ENCODE results near the gene CNGB1. TPM values are rescaled to one million over a fixed set of nuclear protein-coding genes. Genes with fewer than 3 reads are reported as not detected.
"Not testable (repeated sequence)": the region's sequence is repeated elsewhere in the genome, so short reads cannot be mapped to it uniquely, and the experiment has no call there.

CNGB1 gene
- polyA plus RNA-seq, 1 experiment, result not detected

GRCh38 chr16:57898961-57899360 is 72.0 kb downstream of the CNGB1 start:
- no peak for DNase-seq (ENCODE audit: low read depth)
- CTCF ChIA-PET, result interaction anchor here (0.7 to 6.2 kb wide), 21 partner anchors 9 to 238 kb away, joined by 3 to 57 read pairs (median 5); partner anchors contain the start of genes USB1 and ZNF319
- Histone ChIP-seq H3K4me3 (ENCODE audit: low read depth, low read length) (no peak overlapping the region), H3K36me3 (ENCODE audit: control insufficient read depth, insufficient read depth, low read length) (no peaks in the 10 kb centered on the region), H3K27me3 (ENCODE audit: control insufficient read depth, insufficient read depth, low read length) (no peaks in the 10 kb centered on the region)
- POLR2A ChIA-PET, result no interaction called here
- no peak for TF ChIP-seq CTCF (IDR thresholded peaks at IDR 0.05; ENCODE audit: insufficient read depth, low read depth, low read length)

- Histone ChIP-seq H3K36me3 (ENCODE audit: control insufficient read depth, insufficient read depth, low read length) (no peaks in the 10 kb centered on the region), H3K4me3 (ENCODE audit: low read depth, low read length) (no peak overlapping the region), H3K27me3 (ENCODE audit: control insufficient read depth, insufficient read depth, low read length) (no peaks in the 10 kb centered on the region)
- no peak for TF ChIP-seq CTCF (IDR thresholded peaks at IDR 0.05; ENCODE audit: insufficient read depth, low read depth, low read length)
- CTCF ChIA-PET, result interaction anchor here (1.1 to 6.2 kb wide), 12 partner anchors 9 to 590 kb away, joined by 3 to 57 read pairs (median 4); partner anchors contain the start of genes USB1 and ZNF319
- no peak for DNase-seq (ENCODE audit: low read depth)
- POLR2A ChIA-PET, result no interaction called here
These were observed 72.9 kb downstream of the CNGB1 start for GRCh38 chr16:57897996-57898395.

GRCh38 chr16:57897053-57897784 is 73.7 kb downstream of the CNGB1 start:
- Histone ChIP-seq H3K4me3 (ENCODE audit: low read depth, low read length) (no peak overlapping the region), H3K27me3 (ENCODE audit: control insufficient read depth, insufficient read depth, low read length) (no peaks in the 10 kb centered on the region), H3K36me3 (ENCODE audit: control insufficient read depth, insufficient read depth, low read length) (no peaks in the 10 kb centered on the region)
- CTCF ChIA-PET, result interaction anchor here (1.1 to 6.2 kb wide), 6 partner anchors 11 to 590 kb away, joined by 3 to 57 read pairs (median 4); partner anchors contain the start of genes USB1 and ZNF319
- DNase-seq (ENCODE audit: low read depth), result no peak
- no peak for TF ChIP-seq CTCF (IDR thresholded peaks at IDR 0.05; ENCODE audit: insufficient read depth, low read depth, low read length)
- POLR2A ChIA-PET, result no interaction called here

GRCh38 chr16:57895081-57895547 is 75.8 kb downstream of the CNGB1 start:
- H3K36me3 ChIP-seq (ENCODE audit: control insufficient read depth, insufficient read depth, low read length); H3K4me3 ChIP-seq (ENCODE audit: low read depth, low read length); DNase-seq (ENCODE audit: low read depth); CTCF ChIA-PET; POLR2A ChIA-PET; H3K27me3 ChIP-seq (ENCODE audit: control insufficient read depth, insufficient read depth, low read length): not testable (repeated sequence)

- no peak for TF ChIP-seq CTCF (IDR thresholded peaks at IDR 0.05; ENCODE audit: insufficient read depth, low read depth, low read length)
These were observed 76.4 kb downstream of the CNGB1 start for GRCh38 chr16:57894390-57895080.

More at GRCh38 chr16:57894390-57895080, 76.4 kb downstream of the CNGB1 start:
- no peak for DNase-seq (ENCODE audit: low read depth)
- no peaks in the 10 kb centered on the region for H3K27me3 ChIP-seq (ENCODE audit: control insufficient read depth, insufficient read depth, low read length)
- POLR2A ChIA-PET, result no interaction called here
- H3K4me3 ChIP-seq (ENCODE audit: low read depth, low read length), result no peak overlapping the region
- H3K36me3 ChIP-seq (ENCODE audit: control insufficient read depth, insufficient read depth, low read length), result no peaks in the 10 kb centered on the region
- CTCF ChIA-PET, result interaction anchor here (1.0 kb wide), 1 partner anchor 227 kb away, joined by 3 read pairs; no protein-coding TSS in a partner anchor
